ENCODE measurements around the gene CUBN.

CUBN gene

GRCh38 chr10:16966991-16967865, 162.4 kb downstream of the CUBN start:
- H3K79me1 ChIP-seq (ENCODE audit: low read length) = no peaks in the 10 kb centered on the region
- H3K4me3 ChIP-seq (ENCODE audit: low read length) = no peak overlapping the region
- peaks cover 4% of the 10 kb centered on the region for H3K4me1 ChIP-seq (ENCODE audit: control insufficient read depth, low read depth, low read length)
- no peak overlapping the region for H4K8ac ChIP-seq (ENCODE audit: low read depth, low read length)
- no peak overlapping the region for H4K5ac ChIP-seq (ENCODE audit: low read length)
- no peak overlapping the region for H2BK120ac ChIP-seq (ENCODE audit: low read depth, low read length)
- WGBS (ENCODE audit: extremely low coverage, insufficient coverage, low lambda C conversion rate) = no CpG with 5 or more reads among the region's 11 CpGs
- H3K36me3 ChIP-seq (ENCODE audit: control insufficient read depth, insufficient read depth, low read length) = no peaks in the 10 kb centered on the region
- no peak overlapping the region for H2AK5ac ChIP-seq (ENCODE audit: low read length)
- no peak overlapping the region for H2BK5ac ChIP-seq (ENCODE audit: low read length)
- H3K4me2 ChIP-seq (ENCODE audit: low read length) = no peak overlapping the region
- H2BK15ac ChIP-seq (replicated peaks; ENCODE audit: low read depth) = no peak overlapping the region
- H3K56ac ChIP-seq (ENCODE audit: low read length) = peak overlapping the region; percentile 15
- no peaks in the 10 kb centered on the region for H3K27me3 ChIP-seq (ENCODE audit: insufficient read depth, low read length, poor library complexity)
- no peak overlapping the region for H3K18ac ChIP-seq (ENCODE audit: low read length)
- no peak for DNase-seq
- no peak overlapping the region for H3K27ac ChIP-seq (ENCODE audit: low read depth, low read length)
- H3K79me2 ChIP-seq (ENCODE audit: control insufficient read depth, insufficient read depth, low read length) = no peaks in the 10 kb centered on the region
- no peak overlapping the region for H3K4ac ChIP-seq (ENCODE audit: low read depth, low read length)
- H3K9ac ChIP-seq (ENCODE audit: low read length) = no peak overlapping the region
- no peak overlapping the region for H3K23ac ChIP-seq (ENCODE audit: low read length)

DNA sequence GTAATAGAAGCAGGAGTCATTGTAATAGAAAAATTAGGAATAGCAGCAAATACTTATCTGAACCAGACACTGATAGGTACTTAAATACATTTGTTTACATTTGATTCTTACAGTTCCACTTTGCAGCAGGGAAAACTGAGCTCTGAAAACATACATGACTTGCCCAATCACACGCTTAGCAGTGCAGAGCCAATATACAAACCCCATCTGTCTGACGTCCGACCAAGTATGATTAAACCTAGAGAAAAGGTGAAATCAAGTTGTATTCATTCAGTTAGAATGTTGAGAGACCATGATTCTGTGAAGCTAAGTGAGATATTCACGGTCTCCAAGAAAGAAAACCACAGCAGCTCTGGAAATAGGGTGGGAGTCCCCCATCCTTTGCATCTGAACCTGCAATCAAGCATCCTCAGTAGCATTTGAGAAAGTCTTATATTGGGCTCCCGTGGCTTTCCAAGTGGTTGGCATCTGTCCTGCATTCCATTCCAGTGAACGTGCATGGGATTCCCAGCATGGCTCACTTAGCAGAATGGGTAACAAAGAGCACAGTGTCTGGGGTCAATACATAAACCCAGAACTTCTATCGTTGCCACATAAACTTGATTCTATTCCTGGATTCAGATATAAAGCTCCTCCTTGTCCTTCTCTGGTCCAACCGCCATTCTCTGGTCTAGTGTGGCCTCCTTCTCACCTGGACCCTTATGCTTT, 163.7 kb downstream of the CUBN start:
- H3K79me2 ChIP-seq (ENCODE audit: control insufficient read depth, insufficient read depth, low read length) = no peaks in the 10 kb centered on the region
- H4K5ac ChIP-seq (ENCODE audit: low read length) = no peak overlapping the region
- H3K18ac ChIP-seq (ENCODE audit: low read length) = no peak overlapping the region
- no peak overlapping the region for H2BK15ac ChIP-seq (replicated peaks; ENCODE audit: low read depth)
- no peak overlapping the region for H3K56ac ChIP-seq (ENCODE audit: low read length)
- peaks cover 4% of the 10 kb centered on the region for H3K4me1 ChIP-seq (ENCODE audit: control insufficient read depth, low read depth, low read length)
- H3K4ac ChIP-seq (ENCODE audit: low read depth, low read length) = no peak overlapping the region
- H2BK5ac ChIP-seq (ENCODE audit: low read length) = no peak overlapping the region
- no peaks in the 10 kb centered on the region for H3K27me3 ChIP-seq (ENCODE audit: insufficient read depth, low read length, poor library complexity)
- no peaks in the 10 kb centered on the region for H3K36me3 ChIP-seq (ENCODE audit: control insufficient read depth, insufficient read depth, low read length)
- no peak overlapping the region for H2BK120ac ChIP-seq (ENCODE audit: low read depth, low read length)
- no peak overlapping the region for H3K4me3 ChIP-seq (ENCODE audit: low read length)
- no peak overlapping the region for H3K27ac ChIP-seq (ENCODE audit: low read depth, low read length)
- H4K8ac ChIP-seq (ENCODE audit: low read depth, low read length) = no peak overlapping the region
- no peak overlapping the region for H3K23ac ChIP-seq (ENCODE audit: low read length)
- H2AK5ac ChIP-seq (ENCODE audit: low read length) = no peak overlapping the region
- no peak overlapping the region for H3K4me2 ChIP-seq (ENCODE audit: low read length)
- H3K9ac ChIP-seq (ENCODE audit: low read length) = no peak overlapping the region
- WGBS (ENCODE audit: extremely low coverage, insufficient coverage, low lambda C conversion rate) = no CpG with 5 or more reads among the region's 8 CpGs
- H3K79me1 ChIP-seq (ENCODE audit: low read length) = no peaks in the 10 kb centered on the region
- peak; percentile 80 for DNase-seq

GRCh38 chr10:16965344-16965616, 164.3 kb downstream of the CUBN start:
- Histone ChIP-seq H3K4me3 (ENCODE audit: low read length) (no peak overlapping the region), H2BK15ac (replicated peaks; ENCODE audit: low read depth) (no peak overlapping the region), H2BK120ac (ENCODE audit: low read depth, low read length) (no peak overlapping the region), H2AK5ac (ENCODE audit: low read length) (peak overlapping the region; percentile 3), H4K8ac (ENCODE audit: low read depth, low read length) (no peak overlapping the region), H3K27me3 (ENCODE audit: insufficient read depth, low read length, poor library complexity) (no peaks in the 10 kb centered on the region), H3K9ac (ENCODE audit: low read length) (no peak overlapping the region), H3K23ac (ENCODE audit: low read length) (no peak overlapping the region), H3K18ac (ENCODE audit: low read length) (no peak overlapping the region), H3K27ac (ENCODE audit: low read depth, low read length) (no peak overlapping the region), H2BK5ac (ENCODE audit: low read length) (no peak overlapping the region), H3K4ac (ENCODE audit: low read depth, low read length) (no peak overlapping the region), H3K79me1 (ENCODE audit: low read length) (no peaks in the 10 kb centered on the region), H4K5ac (ENCODE audit: low read length) (no peak overlapping the region), H3K4me2 (ENCODE audit: low read length) (no peak overlapping the region), H3K79me2 (ENCODE audit: control insufficient read depth, insufficient read depth, low read length) (no peaks in the 10 kb centered on the region), H3K56ac (ENCODE audit: low read length) (no peak overlapping the region), H3K36me3 (ENCODE audit: control insufficient read depth, insufficient read depth, low read length) (no peaks in the 10 kb centered on the region), H3K4me1 (ENCODE audit: control insufficient read depth, low read depth, low read length) (peaks cover 4% of the 10 kb centered on the region)
- no CpG with 5 or more reads among the region's 7 CpGs for WGBS (ENCODE audit: extremely low coverage, insufficient coverage, low lambda C conversion rate)
- no peak for DNase-seq

DNA sequence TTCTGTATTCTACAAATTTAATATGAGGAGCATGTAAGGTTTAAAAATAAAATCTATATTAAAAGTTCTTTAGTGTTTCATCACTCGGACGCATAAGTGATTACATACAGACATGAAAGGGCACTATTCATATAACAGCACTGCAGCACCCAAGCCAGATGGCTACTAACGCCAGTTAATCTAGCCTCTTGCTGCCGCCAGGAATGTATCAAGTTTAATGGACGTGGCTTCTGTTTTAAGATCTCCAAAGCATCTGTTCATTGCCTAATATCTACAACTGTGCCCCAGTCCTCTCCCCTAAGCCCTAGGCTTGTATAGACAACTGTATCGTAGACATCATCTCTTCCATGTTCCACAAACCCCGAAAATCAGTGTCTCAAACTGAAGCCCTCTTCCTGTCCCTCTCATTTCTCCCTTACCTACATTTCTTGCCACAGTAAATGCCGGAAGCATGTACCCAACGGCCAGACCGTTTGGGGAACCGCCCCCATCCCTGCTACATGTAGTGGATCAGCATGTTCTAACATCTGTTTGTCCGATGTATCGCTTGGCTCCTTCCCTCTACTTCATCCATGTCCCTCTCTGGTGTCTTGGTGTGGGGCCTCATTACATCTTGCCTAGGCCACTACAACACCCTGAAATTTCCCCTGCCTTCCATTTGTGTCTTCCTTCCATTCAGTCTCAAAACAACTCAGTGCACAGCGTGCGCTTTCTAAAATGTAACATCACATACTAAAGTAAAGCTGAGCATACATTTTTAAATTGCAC, 164.9 kb downstream of the CUBN start:
- no peak overlapping the region for H3K27ac ChIP-seq (ENCODE audit: low read depth, low read length)
- no peak overlapping the region for H4K8ac ChIP-seq (ENCODE audit: low read depth, low read length)
- no peak overlapping the region for H3K4me2 ChIP-seq (ENCODE audit: low read length)
- H3K56ac ChIP-seq (ENCODE audit: low read length) = peak overlapping the region; percentile 71
- no peak overlapping the region for H3K9ac ChIP-seq (ENCODE audit: low read length)
- H3K4ac ChIP-seq (ENCODE audit: low read depth, low read length) = no peak overlapping the region
- H2BK15ac ChIP-seq (replicated peaks; ENCODE audit: low read depth) = no peak overlapping the region
- peaks cover 4% of the 10 kb centered on the region for H3K4me1 ChIP-seq (ENCODE audit: control insufficient read depth, low read depth, low read length)
- no peaks in the 10 kb centered on the region for H3K79me2 ChIP-seq (ENCODE audit: control insufficient read depth, insufficient read depth, low read length)
- H3K4me3 ChIP-seq (ENCODE audit: low read length) = no peak overlapping the region
- H3K23ac ChIP-seq (ENCODE audit: low read length) = no peak overlapping the region
- WGBS (ENCODE audit: extremely low coverage, insufficient coverage, low lambda C conversion rate) = no CpG with 5 or more reads among the region's 15 CpGs
- no peak overlapping the region for H3K18ac ChIP-seq (ENCODE audit: low read length)
- DNase-seq = no peak
- no peak overlapping the region for H4K5ac ChIP-seq (ENCODE audit: low read length)
- no peaks in the 10 kb centered on the region for H3K79me1 ChIP-seq (ENCODE audit: low read length)
- H2AK5ac ChIP-seq (ENCODE audit: low read length) = peak overlapping the region; percentile 54
- no peaks in the 10 kb centered on the region for H3K36me3 ChIP-seq (ENCODE audit: control insufficient read depth, insufficient read depth, low read length)
- H2BK120ac ChIP-seq (ENCODE audit: low read depth, low read length) = no peak overlapping the region
- no peaks in the 10 kb centered on the region for H3K27me3 ChIP-seq (ENCODE audit: insufficient read depth, low read length, poor library complexity)
- no peak overlapping the region for H2BK5ac ChIP-seq (ENCODE audit: low read length)

GRCh38 chr10:16960551-16960950, 169.1 kb downstream of the CUBN start:
- Histone ChIP-seq H2BK5ac (ENCODE audit: low read length) (no peak overlapping the region), H3K4me2 (ENCODE audit: low read length) (no peak overlapping the region), H4K5ac (ENCODE audit: low read length) (no peak overlapping the region), H3K79me2 (ENCODE audit: control insufficient read depth, insufficient read depth, low read length) (no peaks in the 10 kb centered on the region), H2BK15ac (replicated peaks; ENCODE audit: low read depth) (no peak overlapping the region), H3K79me1 (ENCODE audit: low read length) (no peaks in the 10 kb centered on the region), H3K27ac (ENCODE audit: low read depth, low read length) (no peak overlapping the region), H3K4ac (ENCODE audit: low read depth, low read length) (no peak overlapping the region), H4K8ac (ENCODE audit: low read depth, low read length) (no peak overlapping the region), H3K36me3 (ENCODE audit: control insufficient read depth, insufficient read depth, low read length) (no peaks in the 10 kb centered on the region), H3K23ac (ENCODE audit: low read length) (no peak overlapping the region), H3K18ac (ENCODE audit: low read length) (no peak overlapping the region), H3K9ac (ENCODE audit: low read length) (no peak overlapping the region), H3K27me3 (ENCODE audit: insufficient read depth, low read length, poor library complexity) (no peaks in the 10 kb centered on the region), H3K4me3 (ENCODE audit: low read length) (no peak overlapping the region), H3K56ac (ENCODE audit: low read length) (no peak overlapping the region), H3K4me1 (ENCODE audit: control insufficient read depth, low read depth, low read length) (peaks cover 4% of the 10 kb centered on the region), H2AK5ac (ENCODE audit: low read length) (no peak overlapping the region), H2BK120ac (ENCODE audit: low read depth, low read length) (no peak overlapping the region)
- no CpG with 5 or more reads among the region's 4 CpGs for WGBS (ENCODE audit: extremely low coverage, insufficient coverage, low lambda C conversion rate)
- no peak for DNase-seq
